Subcutaneous adipose tissue (tissue), 4 donors: ENCODE results near the gene NNAT. TPM values are rescaled to one million over a fixed set of nuclear protein-coding genes. Genes with fewer than 3 reads are reported as not detected.

Experiments used
- total RNA-seq, 4 donors: library from RNA; depleted of rRNA; stranded (reverse); fragments of >200 nt; gene quantifications; one replicate each; pipeline ENCODE4 v1.1.0, GENCODE V29; 2016
- TF ChIP-seq, protein P1 (sequence below): fragments of 450-650 bp; IDR thresholded peaks from one replicate; pipeline ENCODE4 v1.5.1; 2016; ENCODE audit warnings: low read depth, mild to moderate bottlenecking, control low read depth, antibody characterized with exemption, moderate library complexity

NNAT gene
- total RNA-seq, 4 donors from 2014 or later = 11.0 to 44.3 (median 18.2) TPM

DNA sequence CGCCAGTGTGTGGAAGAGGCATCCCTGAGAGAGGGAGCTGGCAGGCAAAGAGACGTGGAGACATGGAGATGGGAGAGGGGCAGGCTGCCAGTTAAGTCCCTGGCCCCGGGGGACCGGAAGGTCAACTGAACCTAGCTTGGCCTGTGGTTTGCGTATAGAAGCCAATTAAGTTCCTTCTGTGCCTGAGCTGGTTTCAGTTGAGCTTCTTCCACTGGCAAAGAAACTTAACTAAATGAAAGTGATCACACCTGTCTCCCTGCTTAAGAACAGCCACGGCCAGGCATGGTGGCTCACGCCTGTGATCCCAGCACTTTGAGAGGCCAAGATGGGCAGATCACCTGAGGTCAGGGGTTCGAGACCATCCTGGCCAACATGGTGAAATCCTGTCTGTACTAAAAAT lies 26.7 kb upstream of the NNAT start:
- TF ChIP-seq, protein P1, sequence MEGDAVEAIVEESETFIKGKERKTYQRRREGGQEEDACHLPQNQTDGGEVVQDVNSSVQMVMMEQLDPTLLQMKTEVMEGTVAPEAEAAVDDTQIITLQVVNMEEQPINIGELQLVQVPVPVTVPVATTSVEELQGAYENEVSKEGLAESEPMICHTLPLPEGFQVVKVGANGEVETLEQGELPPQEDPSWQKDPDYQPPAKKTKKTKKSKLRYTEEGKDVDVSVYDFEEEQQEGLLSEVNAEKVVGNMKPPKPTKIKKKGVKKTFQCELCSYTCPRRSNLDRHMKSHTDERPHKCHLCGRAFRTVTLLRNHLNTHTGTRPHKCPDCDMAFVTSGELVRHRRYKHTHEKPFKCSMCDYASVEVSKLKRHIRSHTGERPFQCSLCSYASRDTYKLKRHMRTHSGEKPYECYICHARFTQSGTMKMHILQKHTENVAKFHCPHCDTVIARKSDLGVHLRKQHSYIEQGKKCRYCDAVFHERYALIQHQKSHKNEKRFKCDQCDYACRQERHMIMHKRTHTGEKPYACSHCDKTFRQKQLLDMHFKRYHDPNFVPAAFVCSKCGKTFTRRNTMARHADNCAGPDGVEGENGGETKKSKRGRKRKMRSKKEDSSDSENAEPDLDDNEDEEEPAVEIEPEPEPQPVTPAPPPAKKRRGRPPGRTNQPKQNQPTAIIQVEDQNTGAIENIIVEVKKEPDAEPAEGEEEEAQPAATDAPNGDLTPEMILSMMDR = no peak

DNA sequence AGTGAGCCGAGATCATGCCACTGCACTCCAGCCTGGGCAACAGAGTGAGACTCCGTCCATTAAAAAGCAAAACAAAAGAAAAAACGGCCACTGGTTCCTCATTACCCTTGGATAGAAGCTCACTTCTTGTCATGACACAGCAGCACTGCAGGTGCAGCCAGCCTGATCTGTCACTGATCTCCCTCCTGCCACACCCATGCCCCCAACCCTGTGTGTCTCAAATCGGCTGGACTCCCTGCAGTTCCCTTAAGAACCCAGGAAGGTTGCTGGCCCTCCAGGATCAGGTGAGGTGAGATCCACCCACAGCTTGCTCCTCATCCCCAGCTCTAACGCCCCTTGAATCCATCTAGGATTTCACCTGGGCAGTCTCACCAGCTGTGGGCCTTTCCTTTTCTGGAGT lies 26.3 kb upstream of the NNAT start:
- TF ChIP-seq, protein P1 = no peak

DNA sequence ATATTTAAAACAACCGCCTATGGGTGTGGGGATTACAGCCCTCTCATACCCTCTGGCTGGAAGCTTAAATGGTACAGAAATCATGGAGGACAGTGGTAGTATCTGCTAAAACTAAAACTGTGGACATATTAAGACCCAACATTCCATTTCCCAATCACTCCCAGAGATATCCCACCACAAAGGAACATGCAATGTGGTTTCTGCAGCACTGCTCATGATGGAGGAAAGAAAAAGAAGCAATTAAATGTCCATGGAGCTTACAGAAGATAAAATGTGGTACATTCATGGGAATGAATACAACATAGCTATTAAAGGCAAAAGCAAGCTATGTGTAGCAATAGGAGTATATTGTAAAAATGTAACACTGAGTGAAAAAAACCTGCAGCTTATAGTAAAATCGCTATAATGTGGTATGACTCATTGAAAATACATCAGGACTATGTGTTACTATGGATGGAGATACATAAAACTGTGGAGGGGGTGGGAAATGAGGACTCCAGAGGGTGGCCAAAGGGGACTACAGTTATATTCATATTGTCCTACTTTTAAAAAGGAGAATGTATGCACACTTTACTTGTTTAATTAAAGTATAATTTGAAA lies 22.9 kb upstream of the NNAT start:
- TF ChIP-seq, protein P1 = no peak

DNA sequence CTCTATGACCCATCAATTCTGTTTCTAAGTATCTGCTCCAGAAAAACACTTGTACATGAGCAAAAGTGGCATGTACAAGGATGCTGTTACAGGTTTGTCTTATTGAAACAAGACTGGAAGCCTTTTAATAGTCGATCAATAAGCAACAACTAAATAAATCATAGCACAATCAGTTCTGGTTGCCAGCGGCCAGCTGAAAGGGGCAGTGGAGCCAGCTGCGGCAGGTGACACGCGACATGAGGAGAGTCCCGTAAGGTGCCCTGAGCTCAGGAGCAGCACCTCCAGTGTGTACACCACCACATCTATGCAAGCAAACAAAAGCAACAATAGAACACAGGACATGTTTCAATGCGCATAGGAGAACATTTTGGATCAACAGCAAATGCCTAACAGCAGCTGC lies 20.7 kb upstream of the NNAT start:
- TF ChIP-seq, protein P1 = no peak

DNA sequence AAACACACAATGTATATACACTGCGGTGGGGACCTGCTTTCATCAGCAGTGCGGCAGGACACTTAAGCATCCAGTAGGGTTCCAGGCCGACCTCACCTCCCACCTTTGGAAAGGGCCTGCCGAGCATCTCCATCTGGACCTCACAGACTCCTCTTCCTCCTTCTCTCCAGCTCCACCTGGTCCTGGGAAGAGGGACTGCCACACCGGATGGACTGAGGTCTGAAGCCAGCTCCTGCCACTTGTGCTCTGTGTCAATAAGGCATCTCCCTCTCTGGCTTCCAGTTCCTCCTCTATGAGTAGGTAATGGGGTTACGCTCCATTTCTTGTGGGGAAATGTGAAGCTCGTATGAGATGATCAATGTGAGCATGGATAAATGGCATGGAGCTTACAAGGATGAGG lies 19.1 kb upstream of the NNAT start:
- TF ChIP-seq, protein P1 = no peak

DNA sequence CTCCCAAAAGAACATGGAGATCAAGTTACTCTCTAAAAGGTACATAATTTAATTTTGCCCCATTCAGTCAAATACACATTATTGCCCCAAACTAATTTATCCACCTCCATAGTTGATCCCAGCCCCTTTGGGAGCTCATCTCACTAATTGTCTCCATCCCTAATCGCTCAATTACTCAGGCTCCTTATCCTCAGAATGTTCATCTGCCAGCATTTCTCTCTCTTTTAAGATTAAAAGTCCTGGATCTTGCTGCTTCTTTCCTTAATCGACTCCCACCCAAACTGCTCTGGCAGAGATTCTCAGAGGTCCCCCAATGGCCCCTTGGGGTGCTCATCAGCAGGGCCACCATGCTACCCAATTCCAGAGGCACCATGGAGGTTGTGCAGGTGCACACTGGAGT lies 18.4 kb upstream of the NNAT start:
- TF ChIP-seq, protein P1 = no peak

DNA sequence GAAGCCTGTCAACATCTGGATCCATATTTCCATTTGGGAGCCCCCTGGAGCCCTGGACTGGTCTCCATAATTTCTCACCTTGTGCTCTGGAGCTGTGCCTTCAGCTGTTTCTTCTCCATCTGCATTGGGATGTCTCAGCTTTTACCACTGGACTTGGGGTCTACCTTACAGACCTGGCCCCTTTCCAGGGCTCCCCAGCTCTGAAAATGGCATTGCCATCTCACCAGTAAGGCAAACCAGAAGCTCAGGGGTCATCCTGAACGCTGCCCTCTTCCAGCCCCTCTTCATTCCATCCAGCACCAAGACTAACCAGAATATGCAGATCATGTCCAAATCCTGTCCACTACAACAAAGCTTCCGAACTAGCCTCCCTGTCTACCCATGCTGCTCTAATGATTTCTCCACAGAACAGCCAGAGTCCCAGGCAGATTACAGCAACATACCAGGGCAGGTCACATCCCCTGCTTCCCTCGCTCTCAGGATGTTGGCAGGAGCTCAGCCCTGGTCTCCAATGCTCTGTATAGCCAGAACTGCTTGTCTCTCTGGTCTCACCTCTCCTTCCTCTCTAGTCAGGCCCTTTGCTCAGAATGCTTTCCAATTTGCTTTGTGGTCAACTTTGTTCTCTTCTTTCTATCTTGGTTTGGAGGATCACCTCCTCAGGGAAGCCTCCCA lies 17.7 kb upstream of the NNAT start:
- TF ChIP-seq, protein P1 = no peak
